SU-DHL-6 (cell line): ENCODE measurements around the gene GFOD1.

Experiments used
- EZH2phosphoT487 ChIP-seq: fragments of 200-600 bp; sonication (generic), shearing (Covaris generic); conservative IDR thresholded peaks from 2 replicates; pipeline ENCODE4 v1.6.1; 2018; ENCODE audit warnings: mild to moderate bottlenecking, antibody characterized with exemption, low read length, moderate library complexity, mixed read lengths
- TF ChIP-seq, protein P1 (sequence below): fragments of 200-600 bp; sonication (generic); IDR thresholded peaks from one replicate; pipeline ENCODE4 v1.5.1; 2017; ENCODE audit warnings: antibody characterized with exemption, mild to moderate bottlenecking, low read length, moderate library complexity; ENCODE audit not compliant: insufficient read depth, poor library complexity, severe bottlenecking

DNA sequence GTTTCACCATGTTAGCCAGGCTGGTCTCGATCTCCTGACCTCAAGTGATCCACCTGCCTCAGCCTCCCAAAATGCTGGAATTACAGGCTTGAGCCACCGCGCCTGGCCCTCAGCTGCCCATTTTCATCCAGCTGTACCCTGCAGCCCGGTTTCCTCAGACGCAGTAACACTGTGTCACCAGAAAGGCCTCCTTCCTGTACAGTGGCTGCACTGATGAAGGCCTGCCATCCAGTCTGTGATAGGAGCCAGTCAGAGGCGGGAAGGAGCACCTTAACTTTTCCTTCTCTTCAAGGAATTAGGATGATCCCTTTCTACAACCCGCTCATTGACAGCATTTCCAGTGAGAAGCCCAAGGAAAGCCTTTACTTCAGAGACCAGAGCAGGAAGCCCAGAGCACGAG lies 75.9 kb downstream of the GFOD1 start:
- TF ChIP-seq, protein P1, sequence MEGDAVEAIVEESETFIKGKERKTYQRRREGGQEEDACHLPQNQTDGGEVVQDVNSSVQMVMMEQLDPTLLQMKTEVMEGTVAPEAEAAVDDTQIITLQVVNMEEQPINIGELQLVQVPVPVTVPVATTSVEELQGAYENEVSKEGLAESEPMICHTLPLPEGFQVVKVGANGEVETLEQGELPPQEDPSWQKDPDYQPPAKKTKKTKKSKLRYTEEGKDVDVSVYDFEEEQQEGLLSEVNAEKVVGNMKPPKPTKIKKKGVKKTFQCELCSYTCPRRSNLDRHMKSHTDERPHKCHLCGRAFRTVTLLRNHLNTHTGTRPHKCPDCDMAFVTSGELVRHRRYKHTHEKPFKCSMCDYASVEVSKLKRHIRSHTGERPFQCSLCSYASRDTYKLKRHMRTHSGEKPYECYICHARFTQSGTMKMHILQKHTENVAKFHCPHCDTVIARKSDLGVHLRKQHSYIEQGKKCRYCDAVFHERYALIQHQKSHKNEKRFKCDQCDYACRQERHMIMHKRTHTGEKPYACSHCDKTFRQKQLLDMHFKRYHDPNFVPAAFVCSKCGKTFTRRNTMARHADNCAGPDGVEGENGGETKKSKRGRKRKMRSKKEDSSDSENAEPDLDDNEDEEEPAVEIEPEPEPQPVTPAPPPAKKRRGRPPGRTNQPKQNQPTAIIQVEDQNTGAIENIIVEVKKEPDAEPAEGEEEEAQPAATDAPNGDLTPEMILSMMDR, result no peak
- TF ChIP-seq EZH2phosphoT487, result no peak
